Bone marrow (tissue), 2 donors: ENCODE measurements around the gene KLF11.
"Not testable (repeated sequence)": the region's sequence is repeated elsewhere in the genome, so short reads cannot be mapped to it uniquely, and the experiment has no call there.

Experiments
- DNase-seq, 2 donors: peaks; one replicate each; lab custom pipeline; 2025; lab: John Stamatoyannopoulos, UW

KLF11 gene

DNA sequence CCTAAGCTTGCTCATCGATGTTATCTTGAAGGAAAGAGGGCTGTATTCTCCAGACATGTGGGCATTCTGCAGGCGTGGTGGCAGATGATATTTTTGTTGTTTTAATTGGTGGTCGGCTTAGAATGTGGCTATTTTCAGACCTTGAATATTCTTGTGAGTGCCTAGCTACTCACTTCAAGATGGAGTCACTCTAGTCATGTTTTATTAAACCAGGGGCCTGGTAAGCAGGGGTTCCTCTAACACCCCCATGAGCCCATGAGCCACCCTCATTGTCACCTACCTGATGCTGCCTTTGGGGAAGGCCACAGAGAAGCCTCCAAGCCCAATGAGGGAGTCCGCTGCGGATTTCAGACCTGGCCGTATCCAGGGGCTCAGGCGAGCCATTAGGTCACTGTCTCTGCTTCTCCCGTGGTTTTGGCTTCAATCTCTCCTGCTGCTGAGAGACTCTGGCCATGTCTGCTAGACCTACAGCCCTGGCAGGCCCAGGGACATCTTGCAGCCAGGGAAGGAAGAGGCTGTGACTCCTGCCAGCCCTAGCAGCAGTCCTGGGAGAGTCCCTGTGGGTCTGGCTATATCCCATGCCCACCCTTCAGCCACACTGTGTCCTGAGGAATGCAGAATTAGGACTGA, 16.3 kb upstream of the KLF11 start:
- DNase-seq: no peak

DNA sequence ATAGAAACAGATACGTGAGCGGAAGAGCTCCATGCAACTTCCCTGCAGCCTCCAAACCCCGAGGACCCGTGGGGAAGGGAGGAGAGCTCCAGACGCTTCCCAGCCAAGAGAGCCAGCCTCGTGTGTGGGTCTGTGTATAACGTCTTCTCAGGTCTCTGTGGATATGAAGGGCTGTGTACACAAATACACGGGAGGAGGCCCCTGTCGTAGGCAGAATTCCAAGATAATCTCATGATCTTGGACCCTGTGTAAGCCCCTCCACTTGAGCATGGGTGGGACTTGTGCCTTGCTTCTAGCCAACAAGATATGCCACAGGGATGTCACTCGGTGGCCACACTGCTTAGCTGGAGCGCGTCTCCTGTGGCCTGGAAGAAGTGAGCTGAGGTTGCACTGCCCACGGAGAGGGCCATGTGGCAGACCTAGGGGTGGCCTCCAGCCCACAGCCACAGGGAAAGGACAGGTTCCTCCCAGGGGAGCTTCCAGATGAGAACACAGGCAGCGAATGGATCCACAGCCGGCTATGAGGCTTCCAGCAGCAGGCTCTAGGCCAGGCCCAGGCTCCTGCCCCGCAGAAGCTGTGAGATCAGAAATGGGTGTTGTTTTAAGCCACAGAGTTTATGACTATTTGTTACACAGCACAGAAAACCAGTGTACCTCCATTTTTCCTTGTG, 15.6 kb upstream of the KLF11 start:
- no peak for DNase-seq

DNA sequence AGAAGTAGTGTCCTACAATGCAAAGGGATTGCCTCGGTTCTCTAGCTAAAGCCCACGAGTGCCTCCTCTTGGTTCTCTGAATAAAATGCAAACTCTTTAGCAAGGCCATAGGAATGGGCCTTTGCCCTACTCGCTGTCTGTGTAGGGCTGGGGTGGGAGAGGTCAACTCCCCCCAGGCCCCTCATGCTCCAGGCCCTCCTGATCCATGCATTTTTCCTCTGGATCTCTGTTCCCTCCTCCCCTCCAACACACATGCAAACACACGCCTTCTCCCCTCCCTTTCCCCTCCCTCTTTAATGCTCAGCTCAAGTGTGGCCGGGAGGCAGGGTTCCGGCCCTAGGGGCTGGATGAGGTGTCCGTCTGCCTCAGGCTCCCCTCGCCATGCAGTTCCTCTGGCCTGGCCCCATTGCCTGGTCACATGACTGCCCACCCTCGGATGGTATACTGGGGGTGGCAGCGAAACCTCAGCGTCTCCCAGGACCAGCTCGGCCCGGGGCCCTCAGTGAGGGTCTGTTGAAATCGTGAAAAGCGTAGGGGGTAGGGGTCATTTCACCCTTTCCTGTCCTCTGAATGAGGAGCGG, 14.9 kb upstream of the KLF11 start:
- no peak for DNase-seq

DNA sequence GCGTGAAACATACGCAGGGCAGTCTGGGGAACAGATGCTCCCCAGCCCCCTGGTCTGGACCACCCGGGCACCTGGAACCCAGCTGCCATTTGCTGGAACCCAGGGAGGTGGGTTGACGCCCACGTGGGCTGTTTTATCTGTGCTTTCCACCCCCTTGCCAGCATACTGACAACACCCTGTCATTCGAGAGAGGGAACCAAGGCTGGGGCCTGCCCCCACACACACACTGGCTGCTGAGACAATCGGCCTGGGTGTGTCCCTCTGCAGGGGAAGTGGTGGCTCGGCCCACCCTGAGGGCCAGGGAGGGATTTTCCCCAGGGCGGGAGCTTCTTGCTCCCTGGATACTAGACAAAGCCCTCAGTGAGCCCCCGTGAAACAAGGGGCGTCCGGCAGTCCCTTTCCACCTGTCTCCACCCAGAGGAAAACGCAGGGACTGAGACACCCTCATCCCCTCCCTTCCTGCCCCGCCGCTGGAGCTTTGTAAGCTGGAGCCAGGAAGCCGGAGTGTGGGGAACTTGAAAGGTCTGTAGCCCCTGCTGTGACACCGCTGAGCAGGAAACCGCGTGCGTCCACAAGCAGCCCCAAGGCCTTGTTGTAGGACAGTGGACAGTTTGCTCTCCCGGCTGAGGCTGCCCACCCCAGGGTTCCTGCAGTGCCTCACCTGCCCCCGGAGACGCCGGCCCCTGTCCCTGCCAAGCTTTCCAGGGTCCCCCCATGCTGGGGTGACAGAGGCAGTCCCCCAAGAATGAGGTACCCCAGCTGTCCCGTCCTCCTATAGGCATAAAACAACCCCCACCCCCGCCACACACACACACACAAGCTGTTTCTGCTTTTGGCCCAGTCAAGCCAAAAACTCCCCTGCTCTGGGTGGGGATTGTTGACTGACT, 14.1 kb upstream of the KLF11 start:
- DNase-seq: peak; percentile 54 to 65

DNA sequence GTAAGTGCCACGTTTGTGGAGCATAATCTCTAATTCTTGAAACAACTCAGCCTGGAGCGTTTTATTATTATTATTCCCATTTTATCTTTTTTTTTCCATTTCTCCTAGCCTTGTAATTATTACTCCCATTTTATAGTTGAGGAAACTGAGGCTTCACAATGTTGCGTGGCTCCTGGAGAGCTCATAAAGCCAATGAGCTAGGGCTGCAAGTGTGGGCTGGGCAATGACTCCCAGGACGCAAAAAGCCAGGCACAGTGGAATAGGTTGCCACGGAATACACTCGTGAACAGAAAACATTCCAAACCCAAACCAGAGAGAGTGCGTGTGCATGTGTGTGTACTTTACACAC, 13.5 kb upstream of the KLF11 start:
- DNase-seq: no peak

DNA sequence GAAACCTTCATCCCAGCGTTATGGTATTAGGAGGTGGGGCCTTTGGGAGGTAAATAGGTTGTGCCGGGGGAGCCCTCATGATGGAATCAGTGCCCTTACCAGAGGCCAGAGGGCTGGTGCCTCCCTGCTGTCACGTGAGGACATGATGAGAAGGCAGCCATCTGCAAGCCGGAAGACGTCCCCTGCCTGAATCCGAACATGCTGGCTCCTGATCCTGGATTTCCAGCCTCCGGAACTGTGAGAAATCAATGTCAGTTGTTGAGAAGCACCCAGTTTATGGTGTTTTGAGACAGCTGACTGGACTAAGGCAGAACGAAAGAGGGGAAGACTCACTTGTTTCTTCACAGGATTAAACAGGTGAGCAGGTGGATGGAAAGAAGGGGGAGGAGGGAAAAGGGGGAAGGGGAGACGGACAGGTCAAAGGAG, 13.0 kb upstream of the KLF11 start:
- no peak for DNase-seq

DNA sequence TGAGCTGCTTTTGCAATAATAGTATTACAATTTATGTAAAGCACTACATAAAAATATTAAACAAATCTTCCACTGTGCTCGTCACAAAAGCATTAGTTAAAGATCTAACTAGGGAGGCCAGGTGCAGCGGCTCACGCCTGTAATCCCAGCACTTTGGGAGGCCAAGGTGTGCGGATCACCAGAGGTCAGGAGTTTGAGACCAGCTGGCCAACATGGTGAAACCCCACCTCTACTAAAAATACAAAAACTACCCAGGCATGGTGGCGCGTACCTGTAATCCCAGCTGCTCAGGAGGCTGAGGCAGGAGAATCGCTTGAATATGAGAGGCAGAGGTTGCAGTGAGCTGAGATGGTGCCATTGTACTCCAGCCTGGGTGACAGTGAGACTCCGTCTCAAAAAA, 12.6 kb upstream of the KLF11 start:
- not testable (repeated sequence) for DNase-seq

DNA sequence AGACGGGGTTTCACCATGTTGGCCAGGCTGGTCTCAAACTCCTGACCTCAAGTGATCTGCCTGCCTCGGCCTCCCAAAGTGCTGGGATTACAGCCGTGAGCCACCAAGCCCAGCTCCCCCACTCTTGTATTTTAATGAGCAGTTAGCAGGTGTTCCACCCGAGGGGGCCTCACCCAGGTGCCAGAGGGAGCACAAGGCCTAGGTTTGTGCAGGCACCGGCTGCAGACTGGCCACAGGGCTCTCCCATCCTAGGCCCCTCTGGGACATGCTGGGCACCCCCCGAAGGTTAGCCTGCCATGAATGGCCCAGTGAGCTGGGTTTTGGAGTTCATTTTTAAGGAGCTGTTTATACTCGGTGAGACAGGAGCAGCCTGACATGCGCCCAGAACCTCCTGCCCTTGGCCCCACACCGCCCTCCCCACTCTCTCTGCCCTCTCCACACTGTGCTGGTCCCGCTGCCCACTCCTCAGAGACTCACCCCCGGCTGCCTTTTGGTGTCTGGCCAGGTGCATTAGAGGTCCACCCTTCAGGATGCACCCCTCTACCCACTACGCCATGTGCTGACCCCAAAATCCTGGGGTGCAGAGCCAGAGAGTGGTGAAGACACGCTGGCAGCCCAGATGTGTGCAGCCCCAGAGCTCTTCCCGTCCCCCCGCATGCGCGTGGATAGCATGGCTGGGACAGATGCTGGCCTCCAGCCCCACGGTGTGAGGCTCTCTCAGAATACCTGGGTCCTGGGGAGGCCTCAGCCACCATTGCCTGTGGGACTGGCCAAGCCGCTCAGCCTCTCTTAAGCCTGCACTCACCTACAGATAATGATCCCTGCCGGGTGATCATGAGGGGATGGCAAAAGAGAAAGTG, 11.2 kb upstream of the KLF11 start:
- no peak for DNase-seq

DNA sequence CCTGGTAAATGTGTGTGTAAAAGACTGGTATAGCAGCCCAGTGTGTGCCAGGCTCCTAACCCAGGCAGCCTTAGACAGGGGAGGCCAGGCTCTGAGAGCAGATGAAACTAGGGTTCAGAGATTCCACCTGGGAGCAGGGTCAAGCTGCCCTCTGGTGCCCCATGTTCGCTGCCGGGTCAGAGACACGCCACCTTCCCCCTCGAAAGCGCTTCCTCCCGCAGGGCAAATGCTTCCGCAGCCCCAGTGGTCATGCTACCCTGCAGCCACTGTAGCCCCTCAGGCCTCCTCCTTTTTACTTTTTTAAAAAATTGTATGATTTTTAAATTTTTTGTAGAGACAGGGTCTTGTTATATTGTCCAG, 10.6 kb upstream of the KLF11 start:
- DNase-seq: no peak

DNA sequence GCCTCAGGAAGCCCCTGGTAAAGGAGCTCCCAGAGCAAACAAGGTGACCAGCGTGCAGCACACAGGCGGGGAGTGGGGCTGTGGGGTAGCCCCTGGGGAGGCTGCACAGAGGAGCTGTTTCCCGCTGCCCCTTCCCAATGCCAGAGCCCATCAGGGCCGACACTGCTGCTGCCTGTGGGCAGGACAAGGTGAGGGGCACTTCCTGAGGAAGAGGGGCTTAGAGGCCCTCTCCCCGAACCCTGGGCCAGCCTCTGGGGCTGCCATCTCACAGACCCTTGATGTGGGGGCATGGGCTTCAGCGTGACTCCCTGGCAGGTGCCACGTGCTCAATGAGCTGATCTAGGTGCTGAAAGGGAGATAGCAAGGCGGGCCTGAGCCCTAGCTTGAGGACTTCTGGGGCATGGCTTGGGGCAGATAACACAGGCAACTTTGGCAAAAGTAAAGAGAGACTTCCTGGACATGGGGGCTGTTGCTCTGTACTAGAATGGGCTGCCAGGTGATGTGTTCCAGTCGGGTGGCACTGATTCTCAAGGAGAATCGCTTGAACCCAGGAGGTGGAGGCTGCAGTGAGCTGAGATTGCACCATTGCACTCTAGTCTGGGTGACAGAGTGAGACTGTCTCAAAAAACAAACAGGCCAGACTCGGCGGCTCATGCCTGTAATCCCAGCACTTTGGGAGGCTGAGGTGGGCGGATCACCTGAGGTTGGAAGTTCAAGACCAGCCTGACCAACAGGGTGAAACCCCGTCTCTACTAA, 9.9 kb upstream of the KLF11 start:
- DNase-seq: no peak

DNA sequence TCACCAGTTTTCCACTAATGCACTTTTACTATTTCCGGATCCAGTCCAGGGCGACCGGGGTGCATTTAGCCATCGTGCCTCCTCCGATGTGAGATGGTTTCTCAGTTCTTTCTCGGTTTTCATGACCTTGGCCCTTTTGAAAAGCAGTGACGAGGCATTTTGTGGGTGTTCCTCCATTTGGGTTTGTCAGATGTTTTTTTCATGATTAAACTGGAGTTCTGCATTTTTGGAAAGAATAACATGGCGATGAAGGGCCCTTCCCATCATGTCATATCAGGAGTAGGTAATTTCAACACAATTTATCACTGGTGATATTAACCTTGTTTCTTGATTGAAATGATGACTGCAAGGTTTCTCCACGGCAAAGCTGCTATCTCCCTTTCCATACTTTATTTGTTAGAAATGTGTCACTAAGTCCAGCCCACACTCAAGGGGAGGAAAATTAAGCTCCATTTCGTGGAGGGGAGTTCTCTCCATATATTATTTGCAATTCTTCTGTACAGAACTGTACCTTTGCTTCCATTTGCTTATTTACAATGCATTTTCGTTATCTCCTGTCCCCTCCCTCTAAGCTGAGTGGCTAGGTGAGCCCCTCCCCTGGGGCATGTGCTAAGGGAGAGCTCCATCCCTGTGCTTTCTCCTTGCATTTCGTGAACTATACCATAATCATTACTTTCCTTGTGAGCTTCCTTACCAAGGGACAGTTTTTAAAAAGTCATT, 8.9 kb upstream of the KLF11 start:
- no peak for DNase-seq

DNA sequence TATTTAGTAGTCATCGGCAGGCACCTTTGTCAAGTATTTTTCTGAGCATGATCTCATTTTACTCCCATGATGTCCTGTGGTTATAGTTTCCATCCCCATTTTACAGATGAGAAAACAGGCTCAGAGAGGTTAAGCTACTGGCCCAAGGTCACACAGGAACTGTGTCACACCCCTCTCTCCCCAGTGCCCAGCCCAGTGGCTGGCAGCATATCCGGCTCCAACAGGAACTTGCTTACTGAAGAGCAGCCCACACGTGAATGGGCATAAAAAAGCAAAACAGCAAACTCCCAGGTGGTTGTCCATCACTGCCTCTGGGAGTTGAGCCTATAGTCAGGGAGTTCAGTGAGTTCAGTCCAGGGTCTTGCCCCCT, 8.3 kb upstream of the KLF11 start:
- no peak for DNase-seq

DNA sequence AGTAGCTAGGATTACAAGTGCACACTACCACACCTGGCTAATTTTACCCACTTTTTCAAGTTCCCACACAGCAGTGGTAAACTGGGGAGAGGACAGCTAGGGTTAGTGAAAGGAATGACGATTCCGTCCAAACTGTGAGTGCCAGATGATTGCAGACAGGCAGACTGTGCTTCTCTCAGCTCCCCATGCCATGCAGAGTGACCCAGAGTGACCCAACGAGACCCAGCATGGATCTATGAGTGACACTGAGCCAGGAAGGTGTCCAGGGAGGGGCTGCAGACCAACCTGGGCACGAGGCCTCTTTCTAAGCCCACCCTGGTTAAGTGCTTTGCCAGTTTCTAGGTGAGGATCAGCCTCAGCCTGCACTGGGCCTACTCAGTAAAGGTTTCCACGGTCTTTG, 7.7 kb upstream of the KLF11 start:
- no peak for DNase-seq

DNA sequence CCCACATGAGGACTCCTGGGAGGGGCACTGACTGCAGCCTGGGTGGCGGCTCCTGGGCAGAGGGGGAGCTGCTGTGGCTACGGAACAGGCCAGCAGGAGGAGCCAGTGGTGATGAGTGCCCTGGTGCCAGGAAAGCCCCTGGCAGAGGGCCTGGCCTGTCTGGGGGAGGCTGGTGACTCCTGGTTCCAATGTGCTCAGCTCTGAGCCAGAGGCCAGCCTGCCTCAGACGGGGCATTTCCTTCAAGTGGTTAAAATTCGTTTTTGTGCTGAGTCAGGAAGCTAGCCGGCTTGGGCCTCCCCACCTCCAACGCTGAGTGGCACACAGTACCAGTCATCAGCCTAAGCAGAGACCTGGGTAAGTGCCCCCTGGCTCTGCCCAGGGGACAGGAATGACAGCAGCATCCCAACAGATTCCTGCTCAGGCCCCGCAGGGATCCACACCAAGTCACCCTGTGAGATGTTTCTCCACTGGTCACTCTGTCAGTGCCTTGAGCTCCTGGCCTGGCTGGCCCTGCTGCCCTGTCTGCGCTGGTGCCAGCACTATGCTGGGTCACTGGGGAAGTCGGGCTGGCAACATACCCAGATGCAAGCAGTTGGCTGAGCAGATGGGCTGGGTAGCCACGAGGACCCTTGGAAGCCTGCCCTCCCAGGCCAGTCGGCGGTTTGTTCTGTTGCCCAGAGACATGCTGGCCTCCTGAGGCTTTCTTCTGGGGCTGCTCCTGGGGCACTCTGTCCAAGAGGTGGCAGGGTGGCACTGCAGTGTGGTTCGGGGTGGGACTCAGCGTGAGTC, 7.1 kb upstream of the KLF11 start:
- DNase-seq: peak; percentile 58 to 74

DNA sequence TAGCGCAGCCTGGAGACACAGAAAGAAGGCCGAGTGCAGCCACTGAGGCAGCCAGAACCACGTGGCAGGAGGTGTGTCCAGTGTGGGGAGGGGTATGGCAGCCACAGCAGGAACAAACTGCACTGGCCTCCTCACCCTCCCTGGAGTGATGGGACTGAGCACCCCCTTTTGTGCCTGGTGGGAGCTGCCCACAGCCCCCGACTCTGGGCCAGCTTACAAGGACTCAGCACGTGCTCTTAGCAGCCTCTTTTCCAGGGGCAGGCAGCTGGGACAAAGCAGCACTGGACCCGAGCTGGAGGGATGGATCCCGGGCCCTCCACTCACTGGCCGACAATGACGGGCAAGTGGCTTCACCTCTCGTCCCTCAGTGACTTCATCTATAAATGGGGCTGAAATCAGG, 5.2 kb upstream of the KLF11 start:
- no peak for DNase-seq

DNA sequence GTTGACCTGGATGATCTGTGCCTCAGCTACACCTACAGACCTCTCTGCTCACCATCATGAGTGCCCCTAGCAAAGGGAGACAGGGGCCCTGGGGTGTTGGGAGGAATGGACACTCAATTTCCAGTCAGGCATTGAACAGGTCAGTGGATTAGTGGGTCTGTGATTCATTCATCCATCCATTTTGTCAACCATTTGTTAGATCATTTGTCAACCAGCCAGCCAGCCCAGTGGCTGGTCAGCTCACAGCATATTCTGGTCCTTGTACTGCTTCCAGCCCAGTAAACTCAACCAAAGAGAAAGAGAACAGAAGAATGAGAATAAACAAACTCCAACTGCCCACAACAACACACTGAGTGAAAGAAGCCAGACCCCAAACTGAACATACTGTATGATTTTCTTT, 4.6 kb upstream of the KLF11 start:
- no peak for DNase-seq

DNA sequence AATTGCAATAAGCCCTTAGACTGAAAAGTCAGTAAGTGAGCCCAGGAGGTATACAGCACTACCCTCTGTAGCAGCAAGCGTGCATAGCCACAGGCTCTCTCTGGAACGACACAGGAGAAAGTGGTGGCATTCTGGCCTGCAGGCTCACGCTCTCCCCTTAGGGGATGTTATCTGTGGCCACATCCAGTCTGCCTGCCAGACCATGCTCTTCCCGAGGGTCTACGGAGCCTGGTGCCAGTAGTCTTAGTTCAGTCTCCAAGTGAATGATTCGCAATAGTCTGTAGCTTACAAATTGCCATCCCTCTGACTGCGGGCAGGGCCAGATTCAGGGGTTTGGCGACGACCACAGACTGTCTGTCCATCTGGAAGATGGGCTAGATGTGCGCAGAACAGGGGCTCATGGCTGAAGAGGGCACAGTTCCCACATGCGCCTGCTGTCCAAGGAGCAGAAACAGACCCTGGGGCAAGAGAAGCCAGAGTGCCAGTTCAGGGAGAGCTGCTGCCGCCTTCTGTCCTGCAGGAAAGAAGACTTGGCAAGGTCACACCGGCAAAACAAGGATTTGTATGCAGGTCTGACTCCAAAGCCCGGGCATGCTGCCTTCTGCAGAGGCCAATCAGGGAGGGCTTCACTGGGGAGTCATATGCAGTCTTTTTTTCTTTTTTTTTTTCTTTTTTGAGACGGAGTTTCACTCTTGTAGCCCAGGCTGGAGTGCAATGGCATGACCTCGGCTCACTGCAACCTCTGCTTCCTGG, 3.5 kb upstream of the KLF11 start:
- no peak for DNase-seq

DNA sequence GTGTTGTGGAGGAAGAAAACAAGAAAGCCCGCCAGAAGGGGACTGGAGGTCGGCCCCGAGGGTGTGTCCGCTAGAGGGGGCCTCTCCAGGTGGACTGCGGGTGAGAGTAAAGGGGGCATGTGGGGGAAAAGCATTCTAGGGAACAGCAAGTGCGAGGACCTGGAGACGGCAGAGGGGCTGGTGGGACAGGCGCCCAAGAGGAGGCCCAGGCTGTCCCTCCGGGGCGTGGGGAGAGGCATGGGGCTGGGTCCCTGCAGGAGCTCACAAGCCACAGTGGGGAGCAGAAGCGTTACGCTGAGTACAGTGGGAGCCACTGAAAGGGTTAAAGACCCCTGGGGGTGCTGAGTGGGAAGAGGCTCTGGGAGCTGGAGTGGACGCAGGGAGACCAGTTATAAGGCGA, 1.6 kb upstream of the KLF11 start:
- DNase-seq: no peak
